ENCODE results near the gene ODAD3.
"Not testable (repeated sequence)": the region's sequence is repeated elsewhere in the genome, so short reads cannot be mapped to it uniquely, and the experiment has no call there.

The ODAD3 gene

GRCh38 chr19:11460207-11460606, 25.3 kb upstream of the ODAD3 start:
- no peak for DNase-seq (ENCODE audit: low spot score)

GRCh38 chr19:11458912-11459311, 24.0 kb upstream of the ODAD3 start:
- DNase-seq (ENCODE audit: low spot score): not testable (repeated sequence)

GRCh38 chr19:11458236-11458900, 23.4 kb upstream of the ODAD3 start:
- no peak for DNase-seq (ENCODE audit: low spot score)

GRCh38 chr19:11457831-11458230, 22.9 kb upstream of the ODAD3 start:
- no peak for DNase-seq (ENCODE audit: low spot score)

GRCh38 chr19:11457115-11457514, 22.2 kb upstream of the ODAD3 start:
- DNase-seq (ENCODE audit: low spot score): no peak

- no peak for DNase-seq (ENCODE audit: low spot score)
Observed at GRCh38 chr19:11456659-11457058, 21.7 kb upstream of the ODAD3 start.

GRCh38 chr19:11455233-11455554, 20.3 kb upstream of the ODAD3 start:
- DNase-seq (ENCODE audit: low spot score): not testable (repeated sequence)

GRCh38 chr19:11453468-11454341, 18.8 kb upstream of the ODAD3 start:
- no peak for DNase-seq (ENCODE audit: low spot score)

- no peak for DNase-seq (ENCODE audit: low spot score)
Observed at GRCh38 chr19:11452620-11453310, 17.8 kb upstream of the ODAD3 start.

- no peak for DNase-seq (ENCODE audit: low spot score)
Observed at GRCh38 chr19:11451871-11452619, 17.1 kb upstream of the ODAD3 start.

GRCh38 chr19:11451327-11451870, 16.5 kb upstream of the ODAD3 start:
- DNase-seq (ENCODE audit: low spot score): no peak

- DNase-seq (ENCODE audit: low spot score): no peak
Observed at GRCh38 chr19:11450570-11451326, 15.8 kb upstream of the ODAD3 start.

- no peak for DNase-seq (ENCODE audit: low spot score)
Observed at GRCh38 chr19:11448923-11449554, 14.1 kb upstream of the ODAD3 start.

GRCh38 chr19:11448410-11448809, 13.5 kb upstream of the ODAD3 start:
- no peak for DNase-seq (ENCODE audit: low spot score)

GRCh38 chr19:11447347-11448262, 12.7 kb upstream of the ODAD3 start:
- DNase-seq (ENCODE audit: low spot score): no peak

- no peak for DNase-seq (ENCODE audit: low spot score)
Observed at GRCh38 chr19:11446652-11447301, 11.9 kb upstream of the ODAD3 start.

- DNase-seq (ENCODE audit: low spot score): no peak
Observed at GRCh38 chr19:11446271-11446651, 11.3 kb upstream of the ODAD3 start.

- DNase-seq (ENCODE audit: low spot score): no peak
Observed at GRCh38 chr19:11445141-11445540, 10.2 kb upstream of the ODAD3 start.

GRCh38 chr19:11444059-11444458, 9.1 kb upstream of the ODAD3 start:
- DNase-seq (ENCODE audit: low spot score): no peak
